AG04449 (cell line): ENCODE data around the gene FGF19.

ENCODE experiments used
- CTCF ChIA-PET: fragments of 350-600 bp; formaldehyde crosslinking; extraction: SDS; loops from one replicate; lab custom pipeline; 2021; ENCODE audit warnings: antibody characterized with exemption; lab: Yijun Ruan, JAX
- POLR2A ChIA-PET: fragments of 400-600, 350-600 bp; formaldehyde crosslinking; extraction: SDS; loops from one replicate; lab custom pipeline; 2020; ENCODE audit warnings: antibody characterized with exemption, inconsistent platforms; lab: Yijun Ruan, JAX
- DNase-seq: peaks from one replicate; pipeline ENCODE4 v3.0.0-alpha.2; 2010; ENCODE audit warnings: low read depth, low spot score
- H3K4me3 ChIP-seq: 2 replicates; pipeline ENCODE4 v1.5.1; 2011; ENCODE audit warnings: low read depth, mild to moderate bottlenecking, control low read depth, low read length
- CTCF ChIP-seq: IDR thresholded peaks from one replicate; pipeline ENCODE4 v1.5.1; 2011; ENCODE audit warnings: mild to moderate bottlenecking, moderate library complexity, low read length, control low read depth, inconsistent platforms; ENCODE audit not compliant: insufficient read depth; ENCODE audit errors: missing control alignments

The FGF19 gene

DNA sequence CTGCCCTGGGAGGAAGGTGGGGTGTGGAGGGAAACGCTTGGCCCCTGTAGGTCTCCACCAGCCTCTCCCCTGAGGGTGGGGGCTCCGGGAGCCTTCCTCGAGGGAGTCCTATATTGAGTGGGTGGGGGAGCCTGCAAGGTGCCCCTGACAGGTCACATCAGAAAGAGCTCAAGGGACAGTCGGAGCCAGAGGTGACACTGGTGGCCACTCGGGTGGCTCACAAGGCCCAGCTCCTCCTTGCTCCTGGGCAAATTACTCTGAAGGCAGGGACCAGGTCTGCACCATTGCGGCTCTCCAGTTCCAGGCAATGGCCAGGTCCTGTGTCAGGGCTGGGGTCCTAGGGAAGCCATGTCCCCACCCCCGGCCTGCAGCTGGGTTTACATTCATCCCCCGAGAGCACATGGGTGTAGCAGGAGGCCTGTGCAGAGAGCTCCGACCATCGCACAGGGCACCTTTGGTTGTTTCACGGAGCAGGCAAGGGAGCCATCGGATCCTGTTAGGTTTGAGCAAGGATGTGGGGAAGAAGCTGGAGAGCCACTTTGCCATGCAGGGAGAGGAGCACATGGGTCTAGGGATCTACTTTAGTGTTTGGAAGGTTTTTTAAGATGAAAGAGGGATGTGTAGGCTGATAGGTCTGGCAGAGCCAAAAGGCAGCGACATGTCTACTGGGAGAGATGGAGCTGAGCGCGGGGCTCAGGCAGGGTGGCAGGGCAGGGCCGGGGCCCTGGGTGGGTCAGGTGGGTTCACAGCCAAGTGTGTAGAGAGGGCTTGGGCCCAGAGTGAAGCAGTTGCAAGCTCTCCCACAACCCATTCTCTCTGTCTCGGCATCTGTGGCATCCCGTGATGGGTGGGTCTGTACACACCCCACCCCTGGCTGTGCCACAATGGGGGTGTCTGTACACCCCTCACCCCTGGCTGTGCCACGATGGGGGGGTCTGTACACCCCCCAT lies 48.1 kb downstream of the FGF19 start:
- DNase-seq, result no peak
- POLR2A ChIA-PET, result interaction anchor here (0.6 to 2.1 kb wide), 8 partner anchors 8 to 524 kb away, joined by 3 to 8 read pairs (median 4); partner anchors contain the start of gene LTO1
- no peak overlapping the region for H3K4me3 ChIP-seq
- CTCF ChIA-PET, result interaction anchor here (0.8 to 8.1 kb wide), 5 partner anchors 10 to 554 kb away, joined by 3 to 84 read pairs (median 5); no protein-coding TSS in a partner anchor
- no peak for TF ChIP-seq CTCF

- no peak overlapping the region for H3K4me3 ChIP-seq
- no peak for DNase-seq
- ChIA-PET CTCF (interaction anchor here (1.5 to 8.1 kb wide), 3 partner anchors 11 to 553 kb away, joined by 5 to 84 read pairs (median 23); no protein-coding TSS in a partner anchor), POLR2A (interaction anchor here (0.6 to 2.0 kb wide), 2 partner anchors 10 to 238 kb away, joined by 4 to 8 read pairs; no protein-coding TSS in a partner anchor)
- no peak for TF ChIP-seq CTCF
Measured at GRCh38 chr11:69654660-69655478, 49.0 kb downstream of the FGF19 start.

DNA sequence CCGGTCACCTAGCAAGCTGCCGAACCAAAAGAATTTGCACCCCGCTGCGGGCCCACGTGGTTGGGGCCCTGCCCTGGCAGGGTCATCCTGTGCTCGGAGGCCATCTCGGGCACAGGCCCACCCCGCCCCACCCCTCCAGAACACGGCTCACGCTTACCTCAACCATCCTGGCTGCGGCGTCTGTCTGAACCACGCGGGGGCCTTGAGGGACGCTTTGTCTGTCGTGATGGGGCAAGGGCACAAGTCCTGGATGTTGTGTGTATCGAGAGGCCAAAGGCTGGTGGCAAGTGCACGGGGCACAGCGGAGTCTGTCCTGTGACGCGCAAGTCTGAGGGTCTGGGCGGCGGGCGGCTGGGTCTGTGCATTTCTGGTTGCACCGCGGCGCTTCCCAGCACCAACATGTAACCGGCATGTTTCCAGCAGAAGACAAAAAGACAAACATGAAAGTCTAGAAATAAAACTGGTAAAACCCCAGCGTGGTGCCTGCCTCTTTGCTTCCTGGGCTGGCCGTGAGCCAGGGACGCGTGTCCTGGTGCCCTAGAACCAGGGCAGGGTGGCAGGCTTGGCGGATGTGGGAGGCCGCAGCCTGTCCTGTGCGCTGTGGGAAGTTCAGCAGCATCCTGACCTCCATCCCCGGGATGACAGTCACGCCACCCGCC lies 49.7 kb downstream of the FGF19 start:
- no peak overlapping the region for H3K4me3 ChIP-seq
- ChIA-PET CTCF (interaction anchor here (0.7 to 1.0 kb wide), 3 partner anchors 10 to 552 kb away, joined by 3 to 6 read pairs (median 4); no protein-coding TSS in a partner anchor), POLR2A (interaction anchor here (1.1 to 1.3 kb wide), 2 partner anchors 10 to 333 kb away, joined by 3 to 6 read pairs; no protein-coding TSS in a partner anchor)
- no peak for TF ChIP-seq CTCF
- DNase-seq, result no peak

DNA sequence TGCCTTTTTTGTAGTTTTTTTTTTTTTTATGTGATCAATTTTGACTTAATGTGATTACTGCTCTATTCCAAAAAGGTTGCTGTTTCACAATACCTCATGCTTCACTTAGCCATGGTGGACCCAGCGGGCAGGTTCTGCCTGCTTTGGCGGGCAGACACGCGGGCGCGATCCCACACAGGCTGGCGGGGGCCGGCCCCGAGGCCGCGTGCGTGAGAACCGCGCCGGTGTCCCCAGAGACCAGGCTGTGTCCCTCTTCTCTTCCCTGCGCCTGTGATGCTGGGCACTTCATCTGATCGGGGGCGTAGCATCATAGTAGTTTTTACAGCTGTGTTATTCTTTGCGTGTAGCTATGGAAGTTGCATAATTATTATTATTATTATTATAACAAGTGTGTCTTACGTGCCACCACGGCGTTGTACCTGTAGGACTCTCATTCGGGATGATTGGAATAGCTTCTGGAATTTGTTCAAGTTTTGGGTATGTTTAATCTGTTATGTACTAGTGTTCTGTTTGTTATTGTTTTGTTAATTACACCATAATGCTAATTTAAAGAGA lies 50.3 kb downstream of the FGF19 start:
- no peak for DNase-seq
- POLR2A ChIA-PET, result interaction anchor here (1.1 to 1.3 kb wide), 2 partner anchors 9 to 332 kb away, joined by 3 to 6 read pairs; no protein-coding TSS in a partner anchor
- H3K4me3 ChIP-seq, result no peak overlapping the region
- no peak for TF ChIP-seq CTCF
- CTCF ChIA-PET, result interaction anchor here (0.7 to 1.0 kb wide), 3 partner anchors 11 to 551 kb away, joined by 3 to 6 read pairs (median 4); no protein-coding TSS in a partner anchor

GRCh38 chr11:69652999-69653398 lies 50.8 kb downstream of the FGF19 start:
- ChIA-PET POLR2A (interaction anchor here (1.1 to 1.3 kb wide), 2 partner anchors 8 to 331 kb away, joined by 3 to 6 read pairs; no protein-coding TSS in a partner anchor), CTCF (interaction anchor here (1.0 kb wide), 1 partner anchor 18 kb away, joined by 4 read pairs; no protein-coding TSS in a partner anchor)
- DNase-seq, result no peak
- no peak for TF ChIP-seq CTCF
- no peak overlapping the region for H3K4me3 ChIP-seq
